Measurements from ENCODE around the gene ENOX1. TPM values are rescaled to one million over a fixed set of nuclear protein-coding genes. Genes with fewer than 3 reads are reported as not detected.

Gene ENOX1
- total and polyA plus RNA-seq, 2 donors (not counting 3 experiments of a cell fraction or from before 2014, with no cell fraction given), result 0.17 to 0.97 TPM

DNA sequence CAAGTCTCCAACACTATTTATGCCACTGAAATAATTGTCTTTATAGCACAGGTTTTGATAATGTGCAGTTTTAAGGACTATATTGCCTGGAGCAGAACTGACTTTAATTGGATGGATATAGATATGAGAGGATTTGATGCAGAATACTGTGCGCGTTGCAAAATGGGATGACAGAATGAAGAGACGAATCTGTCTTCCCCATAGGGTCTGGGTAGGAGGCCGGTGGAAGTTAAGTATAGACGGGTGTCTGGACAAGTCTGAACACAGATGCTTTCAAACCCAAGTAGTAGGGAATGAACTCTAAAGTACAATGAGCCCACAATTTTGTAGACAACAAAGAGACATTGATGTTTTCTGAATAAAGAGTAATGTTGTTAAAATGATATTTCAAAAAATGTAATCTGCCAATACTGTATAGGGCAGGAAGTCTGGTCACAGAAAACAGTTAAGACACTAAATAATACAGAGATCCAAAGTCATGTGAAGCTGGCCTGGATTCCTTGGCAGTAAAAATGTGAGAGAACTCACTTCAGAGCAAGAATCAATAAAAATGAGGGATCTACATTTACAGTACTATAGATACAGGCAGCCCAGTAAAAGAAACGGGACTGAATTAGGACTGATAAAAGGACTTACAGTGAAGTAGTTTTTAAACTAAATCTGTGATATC lies 125.5 kb downstream of the ENOX1 start:
- H3K79me2 ChIP-seq (ENCODE audit: control insufficient read depth, insufficient read depth, low read length), result no peaks in the 10 kb centered on the region
- no TSS peak for BruUV-seq (replicated peaks)
- no peak overlapping the region for H3K4me2 ChIP-seq (ENCODE audit: insufficient read depth, low read length)

More for the DNA sequence above, 125.5 kb downstream of the ENOX1 start:
- intact Hi-C loops (cut with micrococcal nuclease) (no loop called here), dilution Hi-C loops (cut with MboI; ENCODE audit: extremely low pct_ligation_motif_present, low sequenced_read_pairs) (no loop called here)
- ChIA-PET POLR2A (no interaction called here), CTCF (no interaction called here)
- no peaks in the 10 kb centered on the region for H3K9me1 ChIP-seq (replicated peaks; ENCODE audit: control insufficient read depth, extremely low read depth, insufficient read depth, low read length)
- no peak overlapping the region for H3K4me3 ChIP-seq (replicated peaks in 1 of 3; ENCODE audit: insufficient read depth in 1 of 3, low read depth in 1 of 3, low read length in 3 of 3)
- no peak overlapping the region for H3K27ac ChIP-seq (ENCODE audit: insufficient read depth, low read depth, low read length)
- H2AFZ ChIP-seq (ENCODE audit: low read depth, low read length), result no peak overlapping the region
- H3K4me1 ChIP-seq (ENCODE audit: control insufficient read depth, extremely low read depth, insufficient read depth, low read length), result no peaks in the 10 kb centered on the region
- TF ChIP-seq, protein P1, sequence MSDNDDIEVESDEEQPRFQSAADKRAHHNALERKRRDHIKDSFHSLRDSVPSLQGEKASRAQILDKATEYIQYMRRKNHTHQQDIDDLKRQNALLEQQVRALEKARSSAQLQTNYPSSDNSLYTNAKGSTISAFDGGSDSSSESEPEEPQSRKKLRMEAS (IDR thresholded peaks at IDR 0.05; ENCODE audit: insufficient read depth, insufficient read length), result no peak
- TF ChIP-seq POLR2AphosphoS5 (IDR thresholded peaks at IDR 0.05; ENCODE audit: insufficient read depth, low read depth, low read length), result no peak
- TF ChIP-seq, protein P2, sequence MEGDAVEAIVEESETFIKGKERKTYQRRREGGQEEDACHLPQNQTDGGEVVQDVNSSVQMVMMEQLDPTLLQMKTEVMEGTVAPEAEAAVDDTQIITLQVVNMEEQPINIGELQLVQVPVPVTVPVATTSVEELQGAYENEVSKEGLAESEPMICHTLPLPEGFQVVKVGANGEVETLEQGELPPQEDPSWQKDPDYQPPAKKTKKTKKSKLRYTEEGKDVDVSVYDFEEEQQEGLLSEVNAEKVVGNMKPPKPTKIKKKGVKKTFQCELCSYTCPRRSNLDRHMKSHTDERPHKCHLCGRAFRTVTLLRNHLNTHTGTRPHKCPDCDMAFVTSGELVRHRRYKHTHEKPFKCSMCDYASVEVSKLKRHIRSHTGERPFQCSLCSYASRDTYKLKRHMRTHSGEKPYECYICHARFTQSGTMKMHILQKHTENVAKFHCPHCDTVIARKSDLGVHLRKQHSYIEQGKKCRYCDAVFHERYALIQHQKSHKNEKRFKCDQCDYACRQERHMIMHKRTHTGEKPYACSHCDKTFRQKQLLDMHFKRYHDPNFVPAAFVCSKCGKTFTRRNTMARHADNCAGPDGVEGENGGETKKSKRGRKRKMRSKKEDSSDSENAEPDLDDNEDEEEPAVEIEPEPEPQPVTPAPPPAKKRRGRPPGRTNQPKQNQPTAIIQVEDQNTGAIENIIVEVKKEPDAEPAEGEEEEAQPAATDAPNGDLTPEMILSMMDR (IDR thresholded peaks at IDR 0.05; ENCODE audit: extremely low read depth in 1 of 2, insufficient read depth in 1 of 2, low read depth in 1 of 2, low read length in 2 of 2), result no peak
- no peak for TF ChIP-seq POLR2A (IDR thresholded peaks at IDR 0.05; ENCODE audit: low read depth, low read length)
- no peak for TF ChIP-seq JUN (IDR thresholded peaks at IDR 0.05; ENCODE audit: borderline replicate concordance, insufficient read depth, insufficient read length, low read depth)
- no peak for TF ChIP-seq FOS (IDR thresholded peaks at IDR 0.05; ENCODE audit: borderline replicate concordance, insufficient read depth, low read length)
- no peak for TF ChIP-seq EZH2 (IDR thresholded peaks at IDR 0.05; ENCODE audit: borderline replicate concordance, low read depth, low read length, severe bottlenecking)
- no peak for TF ChIP-seq GATA2 (IDR thresholded peaks at IDR 0.05; ENCODE audit: insufficient read depth, insufficient read length, low read depth, low read length)
- no peak for TF ChIP-seq MYC (IDR thresholded peaks at IDR 0.05; ENCODE audit: low read depth, low read length)
- H4K20me1 ChIP-seq (replicated peaks; ENCODE audit: control insufficient read depth, extremely low read depth, insufficient read depth, low read length), result no peaks in the 10 kb centered on the region
- no peak for FAIRE-seq
- H3K9me3 ChIP-seq (replicated peaks; ENCODE audit: control insufficient read depth, insufficient read depth, low read length), result no peaks in the 10 kb centered on the region
- no peaks in the 10 kb centered on the region for H3K27me3 ChIP-seq (ENCODE audit: control insufficient read depth in 2 of 2, insufficient read depth in 2 of 2, low read length in 2 of 2)
- H3K36me3 ChIP-seq (ENCODE audit: control insufficient read depth in 2 of 2, extremely low read depth in 1 of 2, insufficient read depth in 2 of 2, low read length in 2 of 2), result no peaks in the 10 kb centered on the region
- no peak overlapping the region for H3K9ac ChIP-seq (replicated peaks; ENCODE audit: extremely low read depth, insufficient read depth, low read length)
- DNase-seq (ENCODE audit: low read depth, low spot score), result no peak
